HepG2 (cell line): ENCODE data around the gene NINL. TPM values are rescaled to one million over a fixed set of nuclear protein-coding genes. Genes with fewer than 3 reads are reported as not detected.
A peak's percentile ranks its signal among the peaks of the same experiment; 100 is the strongest.

ENCODE experiments used
- AGO2 ChIP-seq: fragments of 200-400 bp; formaldehyde crosslinking; optimal IDR thresholded peaks from 2 replicates; pipeline ENCODE3; 2017; ENCODE audit warnings: mild to moderate bottlenecking, low read depth, low read length, moderate library complexity
- AHR ChIP-seq: IDR thresholded peaks from 2 replicates; pipeline ENCODE4 v1.6.1; 2018; ENCODE audit warnings: missing genetic modification reagents, missing compliant biosample characterization
- FOXO1 ChIP-seq: sonication (generic); formaldehyde crosslinking; IDR thresholded peaks from 2 replicates; pipeline ENCODE4 v1.4.0; 2020; ENCODE audit warnings: missing genetic modification reagents
- GABPA ChIP-seq, 2 experiments: IDR thresholded peaks; 2 replicates each; pipeline ENCODE4 v1.6.1; 2011 to 2016; ENCODE audit warnings: low read depth in 2 of 2, low read length in 1 of 2, missing biosample characterization in 1 of 2, missing genetic modification characterization in 1 of 2
- HDAC2 ChIP-seq: sonication (generic); formaldehyde crosslinking; IDR thresholded peaks from 2 replicates; pipeline ENCODE4 v1.4.0; 2020; ENCODE audit warnings: missing genetic modification reagents
- HNRNPLL ChIP-seq: fragments of 200-400 bp; formaldehyde crosslinking; IDR thresholded peaks from 2 replicates; pipeline ENCODE4 v1.6.1; 2017; ENCODE audit warnings: mild to moderate bottlenecking, low read depth, low read length; ENCODE audit not compliant: poor library complexity, severe bottlenecking
- KLF11 ChIP-seq: IDR thresholded peaks from 2 replicates; pipeline ENCODE4 v1.6.1; 2016; ENCODE audit warnings: missing compliant biosample characterization
- KLF6 ChIP-seq: IDR thresholded peaks from 2 replicates; pipeline ENCODE4 v1.8.0; 2016; ENCODE audit warnings: missing biosample characterization, missing genetic modification reagents
- MED8 ChIP-seq: sonication (generic); formaldehyde crosslinking; IDR thresholded peaks from 2 replicates; pipeline ENCODE4 v1.8.1; 2023; ENCODE audit warnings: mild to moderate bottlenecking, missing genetic modification reagents; ENCODE audit not compliant: insufficient replicate concordance
- PCBP2 ChIP-seq: fragments of 200-400 bp; formaldehyde crosslinking; optimal IDR thresholded peaks from 2 replicates; pipeline ENCODE3; 2018; ENCODE audit warnings: low read length, low read depth; ENCODE audit not compliant: poor library complexity, severe bottlenecking
- PHF8 ChIP-seq: sonication (generic); formaldehyde crosslinking; IDR thresholded peaks from 2 replicates; pipeline ENCODE4 v1.5.0; 2020; ENCODE audit warnings: missing genetic modification reagents
- REL ChIP-seq: sonication (generic); formaldehyde crosslinking; conservative IDR thresholded peaks from 2 replicates; pipeline ENCODE4 v1.8.0; 2022; ENCODE audit warnings: mild to moderate bottlenecking, missing genetic modification reagents, moderate library complexity
- SALL2 ChIP-seq: sonication (generic); formaldehyde crosslinking; IDR thresholded peaks from 2 replicates; pipeline ENCODE4 v1.8.1; 2023; ENCODE audit warnings: mild to moderate bottlenecking, missing genetic modification reagents, inconsistent platforms
- SMAD9 ChIP-seq: sonication (generic); formaldehyde crosslinking; IDR thresholded peaks from 2 replicates; pipeline ENCODE4 v1.5.1; 2020; ENCODE audit warnings: mild to moderate bottlenecking, missing genetic modification reagents
- SOX5 ChIP-seq: IDR thresholded peaks from 2 replicates; pipeline ENCODE4 v1.6.1; 2016; ENCODE audit warnings: borderline replicate concordance
- SUZ12 ChIP-seq: fragments of 150-350 bp; IDR thresholded peaks from 2 replicates; pipeline ENCODE4 v1.6.1; 2014; ENCODE audit warnings: low read depth, low read length
- TOPORS ChIP-seq: sonication (generic); formaldehyde crosslinking; IDR thresholded peaks from 2 replicates; pipeline ENCODE4 v1.8.0; 2023; ENCODE audit warnings: mild to moderate bottlenecking, missing genetic modification reagents
- ZNF30 ChIP-seq: sonication (generic); formaldehyde crosslinking; IDR thresholded peaks from 2 replicates; pipeline ENCODE4 v1.5.0; 2020; ENCODE audit warnings: mild to moderate bottlenecking, missing genetic modification reagents
- ZNF34 ChIP-seq: sonication (generic); formaldehyde crosslinking; IDR thresholded peaks from 2 replicates; pipeline ENCODE4 v1.4.0; 2020; ENCODE audit warnings: mild to moderate bottlenecking, missing genetic modification reagents, borderline replicate concordance
- ZNF431 ChIP-seq: sonication (generic); formaldehyde crosslinking; IDR thresholded peaks from 2 replicates; pipeline ENCODE4 v1.9.0; 2022; ENCODE audit warnings: missing genetic modification reagents, low read depth, mild to moderate bottlenecking, borderline replicate concordance
- ZNF441 ChIP-seq: sonication (generic); formaldehyde crosslinking; IDR thresholded peaks from 2 replicates; pipeline ENCODE4 v1.7.0; 2021; ENCODE audit warnings: missing genetic modification reagents, borderline replicate concordance
- ZNF567 ChIP-seq: sonication (generic); formaldehyde crosslinking; IDR thresholded peaks from 2 replicates; pipeline ENCODE4 v1.8.1; 2023; ENCODE audit warnings: mild to moderate bottlenecking, missing genetic modification reagents, borderline replicate concordance
- ZNF709 ChIP-seq: sonication (generic); formaldehyde crosslinking; IDR thresholded peaks from 2 replicates; pipeline ENCODE4 v1.5.0; 2020; ENCODE audit warnings: mild to moderate bottlenecking, missing genetic modification reagents
- polyA plus RNA-seq, 8 experiments: library from polyadenylated mRNA; depleted of rRNA in 3 of 8; stranded (reverse) in 7 of 8; unstranded in 1 of 8; fragments of >200 nt; fragmentation: Illumina TruSeq in 4 of 8; extraction: Trizol in 4 of 8; gene quantifications; 2 replicates each; pipeline versions ENCODE4 v1.2.1 to v1.2.3, GENCODE V29; 2011 to 2016; ENCODE audit warnings: low read depth in 4 of 8, missing spikeins in 1 of 8, mixed read lengths in 1 of 8; ENCODE audit not compliant: insufficient read depth in 1 of 8
- total RNA-seq, 5 experiments: library from RNA; depleted of rRNA; stranded (reverse); fragments of >200 nt; fragmentation: Illumina TruSeq; extraction: Trizol; gene quantifications; 2 replicates each; pipeline ENCODE4 v1.2.3, GENCODE V29; 2016; ENCODE audit warnings: low read depth in 1 of 5
- TF ChIP-seq, protein P1 (sequence below): sonication (generic); formaldehyde crosslinking; IDR thresholded peaks from 2 replicates; pipeline ENCODE4 v1.8.0; 2023; ENCODE audit warnings: mild to moderate bottlenecking, missing genetic modification reagents
- TF ChIP-seq, protein P2 (sequence below): sonication (generic); formaldehyde crosslinking; IDR thresholded peaks from 2 replicates; pipeline ENCODE4 v1.4.0; 2020; ENCODE audit warnings: missing genetic modification reagents, borderline replicate concordance

The NINL gene
- total and polyA plus RNA-seq, 2 of the 13 experiments (the other 11 are each of a cell fraction or from before 2014, with no cell fraction given): 32.3 to 34.3 TPM

DNA sequence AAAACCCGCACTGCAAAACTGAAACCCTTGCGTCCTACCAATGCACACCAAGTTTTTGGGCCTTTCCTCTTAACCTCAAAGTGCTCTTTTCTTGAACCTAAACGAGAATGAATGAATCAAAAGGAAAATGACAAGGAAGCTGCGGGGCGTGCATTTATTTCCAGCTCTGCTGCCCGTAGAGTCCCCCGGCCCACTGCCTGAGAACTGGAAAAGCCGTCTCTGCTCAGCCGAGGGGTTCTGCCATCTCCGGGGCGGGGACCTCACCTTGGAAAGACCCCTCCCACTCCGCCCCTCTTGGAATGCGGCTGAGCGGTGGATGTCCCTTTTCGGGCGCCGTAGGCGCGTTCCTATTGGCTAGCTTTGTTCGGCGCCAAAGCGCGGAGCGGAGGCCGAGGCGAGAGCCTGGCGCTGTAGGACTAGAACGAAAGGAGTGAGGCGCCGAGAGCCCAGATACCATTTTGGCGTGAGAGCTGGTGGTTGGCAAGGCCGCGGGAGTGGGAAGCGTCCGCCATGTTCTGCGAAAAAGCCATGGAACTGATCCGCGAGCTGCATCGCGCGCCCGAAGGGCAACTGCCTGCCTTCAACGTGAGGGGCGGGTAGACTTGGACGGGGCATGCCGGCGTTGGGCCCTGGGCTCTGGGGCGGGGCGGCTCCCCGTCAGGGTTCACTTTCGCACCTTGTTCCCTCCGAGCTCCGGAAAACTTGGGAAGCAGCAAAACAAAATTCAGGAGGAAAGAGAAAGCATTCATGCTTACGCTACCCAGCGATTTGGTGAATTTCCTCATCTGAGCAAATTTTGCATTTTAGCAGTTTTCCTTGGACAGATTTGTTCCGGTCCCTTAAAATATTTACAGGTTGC lies 177.8 kb downstream of the NINL start, which contains the start of gene GINS1 (continued):
- TF ChIP-seq AHR (no peak; the same call in 1 of the 2 replicates), SMAD9 (CRISPR knock-in tag) (peak; percentile 76; the same call in 1 of the 2 replicates), ZNF431 (CRISPR knock-in tag) (peak; percentile 93; the same call in 1 of the 2 replicates), MED8 (CRISPR knock-in tag) (peak; percentile 98), ZNF441 (CRISPR knock-in tag) (peak; percentile 94), GABPA (IDR thresholded peaks at IDR 0.05; ENCODE audit: low read depth, low read length) (no peak), GABPA (CRISPR knock-in tag; IDR thresholded peaks at IDR 0.05; ENCODE audit: low read depth) (peak; percentile 62), HDAC2 (CRISPR knock-in tag) (peak; percentile 97), FOXO1 (CRISPR knock-in tag) (peak; percentile 59; the same call in 1 of the 2 replicates), ZNF709 (CRISPR knock-in tag) (peak; percentile 99), PHF8 (peak; percentile 99), TOPORS (CRISPR knock-in tag) (peak; percentile 99), ZNF567 (CRISPR knock-in tag) (peak; percentile 98; the same call in 1 of the 2 replicates), KLF11 (peak; percentile 29; the same call in 1 of the 2 replicates), HNRNPLL (peak; percentile 81), AGO2 (no peak), ZNF30 (CRISPR knock-in tag) (peak; percentile 97), PCBP2 (no peak), SOX5 (CRISPR knock-in tag) (peak; percentile 75), ZNF34 (CRISPR knock-in tag) (peak; percentile 94; the same call in 1 of the 2 replicates), SUZ12 (no peak), SALL2 (CRISPR knock-in tag) (peak; percentile 100), REL (CRISPR knock-in tag) (peak; percentile 99), KLF6 (CRISPR knock-in tag) (peak; percentile 92)
- TF ChIP-seq, protein P1, sequence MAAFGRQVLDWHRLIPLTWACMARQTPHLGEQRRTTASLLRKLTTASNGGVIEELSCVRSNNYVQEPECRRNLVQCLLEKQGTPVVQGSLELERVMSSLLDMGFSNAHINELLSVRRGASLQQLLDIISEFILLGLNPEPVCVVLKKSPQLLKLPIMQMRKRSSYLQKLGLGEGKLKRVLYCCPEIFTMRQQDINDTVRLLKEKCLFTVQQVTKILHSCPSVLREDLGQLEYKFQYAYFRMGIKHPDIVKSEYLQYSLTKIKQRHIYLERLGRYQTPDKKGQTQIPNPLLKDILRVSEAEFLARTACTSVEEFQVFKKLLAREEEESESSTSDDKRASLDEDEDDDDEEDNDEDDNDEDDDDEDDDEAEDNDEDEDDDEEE (CRISPR knock-in tag): peak; percentile 98
- TF ChIP-seq, protein P2, sequence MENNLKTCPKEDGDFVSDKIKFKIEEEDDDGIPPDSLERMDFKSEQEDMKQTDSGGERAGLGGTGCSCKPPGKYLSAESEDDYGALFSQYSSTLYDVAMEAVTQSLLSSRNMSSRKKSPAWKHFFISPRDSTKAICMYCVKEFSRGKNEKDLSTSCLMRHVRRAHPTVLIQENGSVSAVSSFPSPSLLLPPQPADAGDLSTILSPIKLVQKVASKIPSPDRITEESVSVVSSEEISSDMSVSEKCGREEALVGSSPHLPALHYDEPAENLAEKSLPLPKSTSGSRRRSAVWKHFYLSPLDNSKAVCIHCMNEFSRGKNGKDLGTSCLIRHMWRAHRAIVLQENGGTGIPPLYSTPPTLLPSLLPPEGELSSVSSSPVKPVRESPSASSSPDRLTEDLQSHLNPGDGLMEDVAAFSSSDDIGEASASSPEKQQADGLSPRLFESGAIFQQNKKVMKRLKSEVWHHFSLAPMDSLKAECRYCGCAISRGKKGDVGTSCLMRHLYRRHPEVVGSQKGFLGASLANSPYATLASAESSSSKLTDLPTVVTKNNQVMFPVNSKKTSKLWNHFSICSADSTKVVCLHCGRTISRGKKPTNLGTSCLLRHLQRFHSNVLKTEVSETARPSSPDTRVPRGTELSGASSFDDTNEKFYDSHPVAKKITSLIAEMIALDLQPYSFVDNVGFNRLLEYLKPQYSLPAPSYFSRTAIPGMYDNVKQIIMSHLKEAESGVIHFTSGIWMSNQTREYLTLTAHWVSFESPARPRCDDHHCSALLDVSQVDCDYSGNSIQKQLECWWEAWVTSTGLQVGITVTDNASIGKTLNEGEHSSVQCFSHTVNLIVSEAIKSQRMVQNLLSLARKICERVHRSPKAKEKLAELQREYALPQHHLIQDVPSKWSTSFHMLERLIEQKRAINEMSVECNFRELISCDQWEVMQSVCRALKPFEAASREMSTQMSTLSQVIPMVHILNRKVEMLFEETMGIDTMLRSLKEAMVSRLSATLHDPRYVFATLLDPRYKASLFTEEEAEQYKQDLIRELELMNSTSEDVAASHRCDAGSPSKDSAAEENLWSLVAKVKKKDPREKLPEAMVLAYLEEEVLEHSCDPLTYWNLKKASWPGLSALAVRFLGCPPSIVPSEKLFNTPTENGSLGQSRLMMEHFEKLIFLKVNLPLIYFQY (CRISPR knock-in tag): peak; percentile 89
